ENCODE measurements around the gene CYP2J2. TPM values are rescaled to one million over a fixed set of nuclear protein-coding genes. Genes with fewer than 3 reads are reported as not detected.

CYP2J2 gene
- total RNA-seq, 1 experiment from 2014 or later = 0.29 TPM

DNA sequence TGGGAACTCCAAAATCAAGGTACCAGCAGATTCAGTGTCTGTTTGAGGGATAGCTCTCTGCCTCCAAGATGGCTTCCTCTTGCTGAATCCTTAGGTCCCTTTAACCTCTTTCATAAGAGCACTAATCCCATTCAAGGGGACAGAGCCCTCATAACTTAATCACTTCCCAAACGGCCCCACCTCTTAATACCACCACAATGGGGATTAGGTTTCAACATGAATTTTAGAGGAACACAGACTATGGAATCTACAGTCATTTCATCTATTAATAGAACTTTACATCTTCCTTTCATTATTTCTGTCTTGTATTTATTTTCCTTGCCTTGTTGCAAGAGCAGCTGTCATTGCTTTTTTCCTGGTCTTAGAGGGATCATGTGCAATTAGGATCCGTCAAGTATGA is 81.5 kb downstream of the CYP2J2 start:
- no peaks in the 10 kb centered on the region for H3K27me3 ChIP-seq (replicated peaks; ENCODE audit: control insufficient read depth, insufficient read depth, low read length)
- no peaks in the 10 kb centered on the region for H3K4me1 ChIP-seq
- BruUV-seq (replicated peaks) = no TSS peak
- CTCF ChIA-PET = no interaction called here
- intact Hi-C loops (cut with micrococcal nuclease; ENCODE audit: unreplicated experiment) = no loop called here
- no peaks in the 10 kb centered on the region for H3K9me3 Mint-ChIP-seq (ENCODE audit: unreplicated experiment)
- no peak overlapping the region for H3K4me3 ChIP-seq (ENCODE audit: low read depth, low read length)
- H3K4me1 Mint-ChIP-seq (ENCODE audit: low read depth, unreplicated experiment) = no peaks in the 10 kb centered on the region
- TF ChIP-seq, protein P1, sequence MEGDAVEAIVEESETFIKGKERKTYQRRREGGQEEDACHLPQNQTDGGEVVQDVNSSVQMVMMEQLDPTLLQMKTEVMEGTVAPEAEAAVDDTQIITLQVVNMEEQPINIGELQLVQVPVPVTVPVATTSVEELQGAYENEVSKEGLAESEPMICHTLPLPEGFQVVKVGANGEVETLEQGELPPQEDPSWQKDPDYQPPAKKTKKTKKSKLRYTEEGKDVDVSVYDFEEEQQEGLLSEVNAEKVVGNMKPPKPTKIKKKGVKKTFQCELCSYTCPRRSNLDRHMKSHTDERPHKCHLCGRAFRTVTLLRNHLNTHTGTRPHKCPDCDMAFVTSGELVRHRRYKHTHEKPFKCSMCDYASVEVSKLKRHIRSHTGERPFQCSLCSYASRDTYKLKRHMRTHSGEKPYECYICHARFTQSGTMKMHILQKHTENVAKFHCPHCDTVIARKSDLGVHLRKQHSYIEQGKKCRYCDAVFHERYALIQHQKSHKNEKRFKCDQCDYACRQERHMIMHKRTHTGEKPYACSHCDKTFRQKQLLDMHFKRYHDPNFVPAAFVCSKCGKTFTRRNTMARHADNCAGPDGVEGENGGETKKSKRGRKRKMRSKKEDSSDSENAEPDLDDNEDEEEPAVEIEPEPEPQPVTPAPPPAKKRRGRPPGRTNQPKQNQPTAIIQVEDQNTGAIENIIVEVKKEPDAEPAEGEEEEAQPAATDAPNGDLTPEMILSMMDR (IDR thresholded peaks at IDR 0.05; ENCODE audit: insufficient read depth in 1 of 2, low read depth in 1 of 2, low read length in 1 of 2, severe bottlenecking in 1 of 2, unreplicated experiment in 1 of 2) = no peak
- no peaks in the 10 kb centered on the region for H3K36me3 ChIP-seq (ENCODE audit: control insufficient read depth, insufficient read depth, low read length)
- no peak overlapping the region for H3K27ac Mint-ChIP-seq (ENCODE audit: unreplicated experiment)
- H3K9me3 ChIP-seq = no peaks in the 10 kb centered on the region
- no peak for DNase-seq
- no peak overlapping the region for H3K4me3 Mint-ChIP-seq (ENCODE audit: unreplicated experiment)
- POLR2A ChIA-PET = no interaction called here
- peaks cover 11% of the 10 kb centered on the region for H3K36me3 Mint-ChIP-seq (ENCODE audit: insufficient read depth, unreplicated experiment)
- no peaks in the 10 kb centered on the region for H3K27me3 Mint-ChIP-seq (ENCODE audit: insufficient read depth, unreplicated experiment)

Other genes with a start within 250 kb of the CYP2J2 start
- gene HOOK1, start 111.8 kb downstream of the CYP2J2 start, total RNA-seq (2022) = 23.0 and 25.2 TPM in 2 replicates
- not detected in 2 replicates for gene C1orf87, start 147.0 kb upstream of the CYP2J2 start, total RNA-seq (2022)

Measured in Caco-2 (cell line).